Inflammatory macrophage treated with lipopolysaccharide for 4 hours (primary cell): ENCODE data around the gene CNOT1.
A peak's percentile ranks its signal among the peaks of the same experiment; 100 is the strongest.

Experiments used
- DNase-seq: peaks from one replicate; pipeline ENCODE4 v3.0.0-alpha.2; 2020

The CNOT1 gene

DNA sequence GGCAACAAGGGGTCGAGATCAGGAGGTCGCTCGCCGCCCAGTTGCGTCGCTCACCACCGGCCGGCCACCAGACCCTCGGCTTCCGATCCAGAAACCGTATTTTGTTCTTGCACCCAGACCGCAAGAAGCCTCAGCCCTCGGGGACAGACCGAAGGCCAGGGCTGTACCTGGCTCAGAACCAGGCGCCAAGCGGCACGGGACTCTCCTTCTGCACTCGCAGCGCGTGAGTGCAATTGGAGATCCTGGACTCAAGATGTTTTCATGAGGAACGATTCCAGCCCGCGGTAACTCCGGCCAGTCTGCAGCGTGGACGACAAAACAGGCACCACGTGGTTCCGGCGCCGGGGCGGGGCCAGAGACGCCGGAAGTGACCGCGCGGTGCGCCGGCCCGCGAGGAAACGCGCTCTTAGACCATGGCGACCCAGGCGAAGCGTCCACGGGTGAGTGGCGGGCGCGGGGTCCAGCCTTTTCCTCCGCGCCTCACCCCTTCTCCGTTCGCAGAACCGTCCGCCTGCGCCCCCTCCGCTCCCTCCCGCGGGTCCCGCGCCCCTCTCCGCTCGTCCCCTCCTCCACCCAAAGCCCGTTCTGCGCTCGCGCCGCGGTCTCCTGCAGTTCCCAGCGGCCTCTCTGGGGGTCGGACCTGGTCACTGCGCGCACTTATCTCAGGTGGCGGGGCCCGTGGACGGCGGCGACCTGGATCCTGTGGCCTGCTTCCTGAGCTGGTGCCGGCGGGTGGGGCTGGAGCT, 114.3 kb downstream of the CNOT1 start, which contains the start of gene SETD6:
Gene SETD6, plus strand, starts transcription at position 393 of the 746 bp plus-strand sequence. Its CDS starts 21 bp downstream, at position 414.
- DNase-seq: peak; percentile 83

- DNase-seq: no peak
These were observed 115.8 kb downstream of the CNOT1 start for GRCh38 chr16:58513874-58514273.

- DNase-seq: peak; percentile 62
These were observed 117.5 kb downstream of the CNOT1 start for GRCh38 chr16:58511933-58512815.

- no peak for DNase-seq
These were observed 118.6 kb downstream of the CNOT1 start for GRCh38 chr16:58510776-58511628.

GRCh38 chr16:58510097-58510775, 119.4 kb downstream of the CNOT1 start:
- no peak for DNase-seq

GRCh38 chr16:58509256-58510096, 120.2 kb downstream of the CNOT1 start:
- no peak for DNase-seq

- no peak for DNase-seq
These were observed 120.9 kb downstream of the CNOT1 start for GRCh38 chr16:58508671-58509251.

DNA sequence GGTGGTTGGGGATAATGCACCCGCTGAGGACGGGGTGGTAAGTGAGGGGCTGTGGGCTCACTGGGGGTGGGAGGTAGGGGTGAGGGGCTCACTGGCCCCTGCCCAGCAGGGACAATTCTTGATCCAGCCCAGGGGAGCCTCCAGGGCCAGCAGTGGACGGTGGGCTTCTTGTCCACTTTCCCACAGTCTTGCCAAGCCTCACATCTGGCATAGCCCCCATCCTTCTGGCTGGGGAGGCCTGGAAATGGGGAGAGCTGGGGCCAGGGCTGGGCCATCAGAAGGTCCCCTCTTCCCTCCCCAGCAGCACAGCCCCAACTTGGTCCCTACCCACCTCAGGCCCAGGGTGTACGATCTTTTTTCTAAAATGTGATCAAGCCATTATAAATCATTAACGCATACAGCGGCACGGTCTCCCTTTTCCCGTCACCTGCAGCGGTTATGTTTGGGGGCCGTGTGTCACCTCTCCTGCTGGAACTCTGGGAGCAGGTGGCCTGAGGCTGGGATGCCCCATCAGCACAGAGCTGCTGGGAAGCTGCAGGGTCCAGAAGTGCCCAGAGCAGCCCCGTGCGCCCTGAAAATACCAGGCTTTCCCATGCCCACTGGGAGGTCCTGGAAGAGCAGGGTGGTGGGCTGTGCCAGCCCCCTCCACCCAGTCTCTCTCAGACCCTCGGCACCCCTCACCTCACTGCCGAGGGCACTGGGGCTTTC, 121.5 kb downstream of the CNOT1 start:
- no peak for DNase-seq

GRCh38 chr16:58507195-58507962, 122.2 kb downstream of the CNOT1 start:
- no peak for DNase-seq

GRCh38 chr16:58506241-58507194, 123.1 kb downstream of the CNOT1 start:
- DNase-seq: no peak

- no peak for DNase-seq
These were observed 125.5 kb downstream of the CNOT1 start for GRCh38 chr16:58503863-58504688.

DNA sequence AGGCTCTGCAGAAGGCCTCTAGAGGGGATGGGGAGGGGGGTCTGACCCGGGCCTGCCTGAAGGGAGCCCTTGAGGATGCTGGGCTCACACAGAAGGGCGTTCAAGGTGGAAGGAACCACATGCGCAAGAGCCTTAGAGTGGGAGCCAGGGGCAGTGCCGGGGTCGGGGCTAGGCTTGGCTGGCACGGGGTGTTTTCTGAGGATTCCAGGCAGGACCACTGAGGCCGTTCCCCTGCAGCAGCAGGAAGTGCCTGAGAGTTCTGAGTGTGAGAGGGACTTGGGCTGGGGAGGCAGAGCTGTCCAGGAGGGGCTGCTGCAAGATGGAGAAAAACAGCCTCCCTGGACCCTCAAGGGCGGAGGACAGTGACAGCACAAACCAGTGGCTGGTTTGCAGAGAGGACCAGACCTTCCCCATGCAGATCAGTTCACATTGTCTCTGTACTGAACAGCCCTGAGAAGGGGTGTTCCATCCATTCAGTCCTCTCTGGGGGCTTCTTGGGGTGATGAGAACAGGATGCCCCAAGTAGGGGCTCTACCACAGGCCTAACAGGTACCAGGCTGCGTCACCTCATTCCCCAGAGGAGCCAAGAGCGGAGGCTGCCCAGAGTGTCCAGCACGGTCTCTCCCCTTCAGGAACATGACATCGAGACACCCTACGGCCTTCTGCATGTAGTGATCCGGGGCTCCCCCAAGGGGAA, 126.3 kb downstream of the CNOT1 start:
- DNase-seq: no peak

GRCh38 chr16:58502217-58502921, 127.3 kb downstream of the CNOT1 start:
- DNase-seq: no peak

DNA sequence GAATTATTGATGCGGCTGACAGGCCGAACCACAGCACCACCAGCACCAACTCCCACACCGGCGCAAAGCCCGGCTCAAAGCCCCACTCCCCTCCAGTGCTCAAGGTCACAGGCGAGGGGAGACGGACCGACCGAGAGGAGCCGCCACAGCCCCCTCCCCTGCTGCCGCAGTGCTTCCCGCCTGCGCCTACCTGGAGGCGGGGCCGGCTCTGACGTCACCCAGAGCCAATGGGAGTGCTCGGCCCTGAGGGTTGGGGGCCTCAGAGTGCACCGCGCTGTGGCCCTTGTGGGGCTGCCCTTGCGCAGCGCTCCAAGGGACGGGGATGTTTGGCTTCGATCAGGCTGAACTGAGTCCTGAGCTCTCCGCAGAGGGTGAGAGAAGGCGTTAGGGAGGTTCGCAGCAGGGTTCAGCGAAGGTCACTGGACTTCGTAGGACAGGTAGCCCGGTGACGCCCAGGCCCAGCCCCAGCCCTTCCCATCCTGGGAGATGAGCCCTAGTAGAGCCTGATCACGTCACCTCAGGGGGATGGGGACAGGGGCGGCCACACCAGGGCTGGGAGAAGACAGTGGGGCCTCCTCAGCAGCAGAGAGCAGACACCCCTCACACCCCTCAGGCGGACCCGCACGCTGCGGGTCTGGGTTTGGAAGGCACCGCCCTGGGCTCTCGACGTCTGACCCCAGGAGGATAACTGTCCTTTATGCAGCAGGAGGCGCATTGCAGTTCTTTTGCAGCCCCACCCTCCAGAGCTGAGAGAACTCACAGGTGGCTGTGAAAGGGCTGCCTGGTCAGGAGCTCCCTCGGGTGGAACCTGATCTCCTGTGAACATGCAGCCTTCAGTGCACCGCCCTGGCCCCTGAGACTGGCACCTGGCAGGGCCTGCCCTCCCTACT, 128.1 kb downstream of the CNOT1 start:
- DNase-seq: no peak
